ENCODE measurements around the gene EGR2.

DNA sequence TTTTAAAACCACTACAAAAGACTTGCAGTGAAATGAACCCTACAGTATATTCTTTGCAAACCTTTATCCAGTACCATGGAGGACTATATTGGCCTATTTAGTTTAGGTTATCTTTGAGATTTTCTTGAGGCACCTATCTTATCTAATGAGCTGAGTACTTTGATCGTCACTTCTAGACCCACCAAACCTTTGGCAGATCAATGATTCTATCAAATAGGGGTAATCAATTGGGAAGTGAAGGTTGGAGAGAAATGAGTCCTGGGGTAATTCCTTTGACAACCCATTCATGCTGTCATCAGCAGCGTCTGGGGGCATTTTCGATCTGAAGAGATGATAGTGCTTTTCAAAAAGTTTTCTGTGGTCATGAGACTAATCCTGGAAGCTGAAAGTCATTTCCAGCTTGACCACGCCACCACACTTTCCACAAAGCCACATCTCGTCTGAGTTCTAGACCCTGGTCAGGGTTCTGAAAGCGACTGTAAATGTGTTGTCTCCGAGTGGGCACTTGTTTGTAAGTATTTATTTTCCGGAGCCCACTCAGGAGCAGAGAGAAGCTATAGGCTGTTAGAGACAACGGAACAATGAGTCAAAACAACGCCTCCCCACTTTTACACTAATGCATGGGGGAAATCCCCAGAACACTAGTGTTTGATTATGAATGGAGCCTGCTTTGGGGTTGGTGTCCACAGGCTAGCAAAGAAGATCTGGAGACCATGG is 4.8 kb downstream of the EGR2 start:
- TF ChIP-seq, protein P1, sequence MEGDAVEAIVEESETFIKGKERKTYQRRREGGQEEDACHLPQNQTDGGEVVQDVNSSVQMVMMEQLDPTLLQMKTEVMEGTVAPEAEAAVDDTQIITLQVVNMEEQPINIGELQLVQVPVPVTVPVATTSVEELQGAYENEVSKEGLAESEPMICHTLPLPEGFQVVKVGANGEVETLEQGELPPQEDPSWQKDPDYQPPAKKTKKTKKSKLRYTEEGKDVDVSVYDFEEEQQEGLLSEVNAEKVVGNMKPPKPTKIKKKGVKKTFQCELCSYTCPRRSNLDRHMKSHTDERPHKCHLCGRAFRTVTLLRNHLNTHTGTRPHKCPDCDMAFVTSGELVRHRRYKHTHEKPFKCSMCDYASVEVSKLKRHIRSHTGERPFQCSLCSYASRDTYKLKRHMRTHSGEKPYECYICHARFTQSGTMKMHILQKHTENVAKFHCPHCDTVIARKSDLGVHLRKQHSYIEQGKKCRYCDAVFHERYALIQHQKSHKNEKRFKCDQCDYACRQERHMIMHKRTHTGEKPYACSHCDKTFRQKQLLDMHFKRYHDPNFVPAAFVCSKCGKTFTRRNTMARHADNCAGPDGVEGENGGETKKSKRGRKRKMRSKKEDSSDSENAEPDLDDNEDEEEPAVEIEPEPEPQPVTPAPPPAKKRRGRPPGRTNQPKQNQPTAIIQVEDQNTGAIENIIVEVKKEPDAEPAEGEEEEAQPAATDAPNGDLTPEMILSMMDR (IDR thresholded peaks at IDR 0.05) = no peak
- no peak for TF ChIP-seq EZH2 (IDR thresholded peaks at IDR 0.05)
- no peak for TF ChIP-seq EZH2phosphoT487 (IDR thresholded peaks at IDR 0.05)
